ENCODE results near the gene PDE1C. TPM values are rescaled to one million over a fixed set of nuclear protein-coding genes. Genes with fewer than 3 reads are reported as not detected.

Gene PDE1C
- total and polyA plus RNA-seq, 2 of the 4 experiments (the other 2 are of a cell fraction) = 14.2 to 61.5 TPM

DNA sequence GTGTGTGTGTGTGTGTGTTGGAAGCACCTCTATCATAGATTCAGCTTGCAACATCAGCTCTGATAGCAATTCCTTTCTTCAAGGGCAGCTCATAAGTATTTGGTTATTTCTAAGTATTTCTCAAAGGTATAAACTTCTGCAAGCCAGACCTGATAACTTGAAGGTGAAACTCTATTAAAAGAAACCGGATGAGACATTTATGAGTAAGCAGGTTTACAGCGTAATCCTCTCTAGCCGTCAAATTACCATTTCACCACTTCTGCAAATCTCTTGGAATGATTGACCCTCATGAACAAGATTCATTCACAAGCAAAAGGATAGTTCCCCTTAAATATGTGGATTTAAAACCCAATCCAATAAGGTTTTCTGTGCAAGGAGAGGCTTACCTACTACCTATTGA is 23.1 kb downstream of the PDE1C start:
- Histone ChIP-seq H3K79me1 (ENCODE audit: low read depth in 1 of 2, low read length in 2 of 2) (peaks cover 15 to 19% of the 10 kb centered on the region in 2 experiments; a peak in 3 of 4 replicates), H3K36me3 (ENCODE audit: control insufficient read depth, insufficient read depth, low read length) (peaks cover 7% of the 10 kb centered on the region; the same call in 1 of the 2 replicates), H2BK120ac (ENCODE audit: low read depth, low read length) (peak overlapping the region; percentile 52), H3K27me3 (ENCODE audit: control insufficient read depth, insufficient read depth, low read length) (no peaks in the 10 kb centered on the region), H3K9ac (ENCODE audit: low read depth, low read length) (no peak overlapping the region), H3K18ac (ENCODE audit: low read depth, low read length) (peak overlapping the region; percentile 68; the same call in 1 of the 2 replicates), H4K5ac (ENCODE audit: low read depth, low read length) (peak overlapping the region; percentile 36; the same call in 1 of the 2 replicates), H3K23ac (ENCODE audit: low read depth, low read length) (no peak overlapping the region), H4K8ac (ENCODE audit: low read depth in 2 of 2, low read length in 2 of 2) (no peak overlapping the region), H3K4me2 (ENCODE audit: low read depth, low read length) (no peak overlapping the region; the same call in 1 of the 2 replicates), H4K20me1 (ENCODE audit: insufficient read depth, low read length) (no peaks in the 10 kb centered on the region), H3K9me1 (ENCODE audit: insufficient read depth, low read length) (peaks cover 6% of the 10 kb centered on the region; the same call in 1 of the 2 replicates), H2BK15ac (ENCODE audit: low read depth, low read length) (no peak overlapping the region), H2BK5ac (ENCODE audit: low read depth, low read length, poor library complexity, severe bottlenecking) (peak overlapping the region; percentile 64), H3K4ac (ENCODE audit: low read depth, low read length) (peak overlapping the region; percentile 53; the same call in 1 of the 2 replicates), H3K4me1 (ENCODE audit: control insufficient read depth, insufficient read depth, low read length) (peaks cover 4% of the 10 kb centered on the region), H3K4me3 (ENCODE audit: insufficient read depth, low read depth, low read length) (no peak overlapping the region), H2AK9ac (replicated peaks; ENCODE audit: low read depth, low read length, poor library complexity) (no peak overlapping the region), H4K91ac (ENCODE audit: insufficient read depth, low read depth, low read length) (no peak overlapping the region), H3K56ac (ENCODE audit: extremely low read depth, insufficient read depth, low read length) (no peak overlapping the region), H2AK5ac (ENCODE audit: low read depth, low read length) (no peak overlapping the region; the same call in 1 of the 2 replicates), H3K9me3 (ENCODE audit: control insufficient read depth, insufficient read depth, low read length) (no peaks in the 10 kb centered on the region), H2AFZ (replicated peaks; ENCODE audit: low read length, poor library complexity) (no peak overlapping the region), H2BK20ac (ENCODE audit: low read depth, low read length) (no peak overlapping the region), H3K14ac (replicated peaks; ENCODE audit: low read depth, low read length) (no peak overlapping the region), H3K27ac (ENCODE audit: insufficient read depth, low read length) (no peak overlapping the region)
- BruUV-seq (replicated peaks) = TSS peak; percentile 6
- no peak for DNase-seq
- no peak for ATAC-seq (ENCODE audit: low read depth)
- ChIA-PET CTCF (no interaction called here), POLR2A (ENCODE audit: unreplicated experiment) (no interaction called here)
- intact Hi-C loops (cut with micrococcal nuclease) = loop anchor here (10.0 kb wide), 1 partner anchor 438 kb away; no protein-coding TSS in a partner anchor
- WGBS, 2 experiments (ENCODE audit: extremely low coverage in 2 of 2, insufficient read length in 1 of 2) = no CpG with 5 or more reads among the region's 3 CpGs
- no peak for TF ChIP-seq RFX5 (IDR thresholded peaks at IDR 0.05; ENCODE audit: low read depth, low read length)
- no peak for TF ChIP-seq CTCF (conservative IDR thresholded peaks at IDR 0.05; ENCODE audit: low read depth, low read length)
- no peak for TF ChIP-seq MXI1 (IDR thresholded peaks at IDR 0.05; ENCODE audit: borderline replicate concordance, low read depth, low read length)
- TF ChIP-seq RCOR1 (IDR thresholded peaks at IDR 0.05; ENCODE audit: insufficient replicate concordance, low read length) = no peak
- no peak for TF ChIP-seq RAD21 (IDR thresholded peaks at IDR 0.05; ENCODE audit: low read length)
- TF ChIP-seq POLR2A (IDR thresholded peaks at IDR 0.05; ENCODE audit: low read depth, low read length) = no peak
- TF ChIP-seq, protein P1, sequence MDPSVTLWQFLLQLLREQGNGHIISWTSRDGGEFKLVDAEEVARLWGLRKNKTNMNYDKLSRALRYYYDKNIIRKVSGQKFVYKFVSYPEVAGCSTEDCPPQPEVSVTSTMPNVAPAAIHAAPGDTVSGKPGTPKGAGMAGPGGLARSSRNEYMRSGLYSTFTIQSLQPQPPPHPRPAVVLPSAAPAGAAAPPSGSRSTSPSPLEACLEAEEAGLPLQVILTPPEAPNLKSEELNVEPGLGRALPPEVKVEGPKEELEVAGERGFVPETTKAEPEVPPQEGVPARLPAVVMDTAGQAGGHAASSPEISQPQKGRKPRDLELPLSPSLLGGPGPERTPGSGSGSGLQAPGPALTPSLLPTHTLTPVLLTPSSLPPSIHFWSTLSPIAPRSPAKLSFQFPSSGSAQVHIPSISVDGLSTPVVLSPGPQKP (IDR thresholded peaks at IDR 0.05; ENCODE audit: borderline replicate concordance, low read depth, low read length) = no peak
- TF ChIP-seq, protein P2, sequence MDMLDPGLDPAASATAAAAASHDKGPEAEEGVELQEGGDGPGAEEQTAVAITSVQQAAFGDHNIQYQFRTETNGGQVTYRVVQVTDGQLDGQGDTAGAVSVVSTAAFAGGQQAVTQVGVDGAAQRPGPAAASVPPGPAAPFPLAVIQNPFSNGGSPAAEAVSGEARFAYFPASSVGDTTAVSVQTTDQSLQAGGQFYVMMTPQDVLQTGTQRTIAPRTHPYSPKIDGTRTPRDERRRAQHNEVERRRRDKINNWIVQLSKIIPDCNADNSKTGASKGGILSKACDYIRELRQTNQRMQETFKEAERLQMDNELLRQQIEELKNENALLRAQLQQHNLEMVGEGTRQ (IDR thresholded peaks at IDR 0.05; ENCODE audit: low read depth, low read length) = no peak
- no peak for TF ChIP-seq SMC3 (IDR thresholded peaks at IDR 0.05; ENCODE audit: low read depth, low read length)
- TF ChIP-seq BHLHE40 (IDR thresholded peaks at IDR 0.05; ENCODE audit: low read depth, low read length) = no peak
- no peak for TF ChIP-seq CHD1 (IDR thresholded peaks at IDR 0.05; ENCODE audit: low read depth, low read length)
- no peak for TF ChIP-seq CEBPB (IDR thresholded peaks at IDR 0.05; ENCODE audit: low read depth, low read length)
- no peak for TF ChIP-seq FOS (IDR thresholded peaks at IDR 0.05; ENCODE audit: low read depth, low read length)
- TF ChIP-seq MAZ (IDR thresholded peaks at IDR 0.05; ENCODE audit: borderline replicate concordance, low read depth, low read length) = no peak
- in situ Hi-C loops (cut with MboI; ENCODE audit: low sequenced_read_pairs) = no loop called here
- dilution Hi-C loops (cut with HindIII; ENCODE audit: low sequenced_read_pairs, unreplicated experiment) = no loop called here

All from IMR-90 (cell line).